GM10266 (cell line): Measurements from ENCODE around the gene CARD14.
"Not testable (repeated sequence)": the region's sequence is repeated elsewhere in the genome, so short reads cannot be mapped to it uniquely, and the experiment has no call there.

Source experiments
- DNase-seq: peaks from one replicate; pipeline ENCODE4 v3.0.0; 2012; ENCODE audit errors: extremely low spot score
- CTCF ChIP-seq: IDR thresholded peaks from 2 replicates; pipeline ENCODE4 v1.5.1; 2012; ENCODE audit warnings: mild to moderate bottlenecking, low read depth; ENCODE audit not compliant: control insufficient read depth, insufficient read depth; ENCODE audit errors: missing control alignments

The CARD14 gene

DNA sequence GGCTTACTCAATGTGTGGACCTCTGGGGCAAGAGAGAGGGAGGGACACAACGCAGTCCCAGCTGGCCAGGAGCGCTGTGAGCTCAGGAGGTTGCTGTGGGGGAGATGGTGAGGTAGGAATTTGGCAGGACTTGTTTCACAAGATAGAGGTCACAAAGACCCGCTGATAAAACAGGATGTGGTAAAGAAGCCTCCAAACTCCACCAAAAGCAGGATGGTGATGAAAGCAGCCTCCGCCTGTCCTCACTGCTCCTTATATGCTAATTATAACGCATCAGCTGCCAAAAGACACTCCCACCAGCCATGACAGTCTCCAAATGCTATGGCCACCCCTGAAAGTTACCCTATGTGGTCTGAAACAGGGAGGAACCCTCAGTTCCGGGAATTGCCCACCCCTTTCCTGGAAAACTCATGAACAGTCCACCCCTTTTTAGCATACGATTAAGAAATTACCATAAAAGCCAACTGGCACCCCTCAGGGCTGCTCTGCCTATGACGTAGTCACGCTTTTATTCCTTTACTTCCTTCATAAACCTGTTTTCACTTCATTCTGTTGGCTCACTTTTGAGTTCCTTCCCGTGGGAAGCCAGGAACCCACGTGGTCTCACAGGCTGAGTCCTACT is 17.6 kb upstream of the CARD14 start:
- no peak for DNase-seq
- TF ChIP-seq CTCF, result no peak

GRCh38 chr17:80153004-80153403 is 16.8 kb upstream of the CARD14 start:
- TF ChIP-seq CTCF, result no peak
- no peak for DNase-seq

DNA sequence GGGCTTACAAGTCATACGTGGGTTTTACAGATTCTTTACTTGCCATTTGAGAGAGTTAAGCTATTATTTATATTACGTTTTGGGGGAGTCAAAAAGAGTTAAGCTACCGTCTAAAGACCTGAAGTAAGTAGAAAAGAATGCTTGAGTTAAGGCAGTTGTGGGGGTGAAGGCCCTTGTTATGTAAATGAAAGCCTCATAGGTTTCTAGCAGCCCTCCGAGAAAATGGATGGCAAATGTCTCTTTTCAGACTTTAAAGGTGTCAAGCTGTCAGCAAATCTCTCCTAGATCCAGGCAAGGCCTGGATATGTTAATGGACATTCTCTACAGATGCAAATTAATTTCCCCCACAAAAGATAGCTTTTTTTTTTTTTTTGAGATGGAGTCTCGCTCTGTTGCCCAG is 15.7 kb upstream of the CARD14 start:
- DNase-seq, result no peak

DNA sequence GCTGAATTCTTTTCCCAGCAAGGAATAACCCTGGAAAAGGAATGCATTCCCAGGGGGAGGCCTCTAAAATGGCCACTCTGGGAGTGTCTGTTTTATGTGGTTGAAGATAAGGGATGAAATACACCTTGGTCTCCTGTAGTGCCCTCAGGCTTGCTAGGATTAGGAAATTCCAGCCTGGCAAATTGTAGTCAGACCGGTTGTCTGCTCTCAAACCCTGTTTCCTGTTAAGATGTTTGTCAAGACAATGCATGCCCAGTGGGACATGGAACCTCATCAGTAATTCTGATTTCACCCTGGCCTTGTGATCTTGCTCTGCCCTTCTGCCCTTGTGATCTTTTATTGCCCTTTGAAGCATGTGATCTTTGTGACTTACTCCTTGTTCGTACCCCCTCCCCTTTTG is 14.2 kb upstream of the CARD14 start:
- DNase-seq, result not testable (repeated sequence)

More for the DNA sequence above, 15.7 kb upstream of the CARD14 start:
- TF ChIP-seq CTCF, result no peak

GRCh38 chr17:80158846-80159245 is 11.0 kb upstream of the CARD14 start:
- DNase-seq, result no peak
- TF ChIP-seq CTCF, result no peak

DNA sequence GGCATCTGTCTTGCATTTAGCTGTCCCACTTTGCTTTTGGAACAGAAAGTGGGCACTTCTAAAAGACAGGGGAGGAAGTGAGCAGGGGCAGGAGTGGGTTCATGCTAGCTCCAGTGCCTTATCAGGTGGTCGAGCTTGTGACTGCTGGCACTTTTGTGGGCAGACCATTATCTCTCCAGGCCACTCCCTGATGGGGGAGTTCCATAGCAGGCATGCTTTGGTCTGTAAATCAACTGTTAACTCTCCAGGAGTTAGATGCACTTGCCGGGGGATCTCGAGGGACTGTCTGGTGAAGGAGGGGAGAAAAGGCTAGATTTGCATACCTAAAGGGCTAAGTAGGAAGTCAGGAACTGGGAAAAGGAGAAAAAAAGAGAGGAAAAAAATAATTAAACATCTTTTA is 9.3 kb upstream of the CARD14 start:
- no peak for DNase-seq
- no peak for TF ChIP-seq CTCF

- DNase-seq, result no peak
- no peak for TF ChIP-seq CTCF
These were observed 6.5 kb upstream of the CARD14 start for GRCh38 chr17:80163336-80163735.

DNA sequence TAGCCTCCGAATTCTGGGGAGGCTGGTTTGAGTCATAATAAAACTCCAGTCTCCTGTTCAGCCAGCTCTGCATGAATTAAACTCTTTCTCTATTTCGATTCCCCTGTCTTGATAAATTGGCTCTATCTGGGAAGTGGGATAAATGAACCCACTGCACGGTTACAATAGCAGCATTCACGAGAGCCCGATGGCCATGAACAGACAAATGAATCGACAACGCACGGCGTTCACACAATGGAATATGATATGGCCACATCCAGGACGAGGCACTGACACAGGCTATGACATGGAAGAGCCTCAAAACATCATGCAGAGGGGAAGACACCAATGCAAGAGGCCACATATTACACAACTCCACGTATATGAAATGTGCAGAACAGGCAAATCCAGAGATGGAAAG is 5.6 kb upstream of the CARD14 start:
- no peak for DNase-seq
- TF ChIP-seq CTCF, result no peak
